PC-3 (cell line): Measurements from ENCODE around the gene SLC22A3. TPM values are rescaled to one million over a fixed set of nuclear protein-coding genes. Genes with fewer than 3 reads are reported as not detected.

Experiments
- ATAC-seq: fragments of 200-7000 bp; cut with Tn5 transposase; 2 replicates; pipeline ENCODE4 v1.9.1; 2020; ENCODE audit warnings: mild to moderate bottlenecking, moderate library complexity
- BruUV-seq: library from RNA; stranded (reverse); fragments of 400-500 nt; replicated peaks from 2 replicates; lab custom pipeline; 2021; lab: Mats Ljungman, UMichigan
- CTCF ChIA-PET: fragments of 300-600 bp; sonication (Branson Sonifier 250); formaldehyde crosslinking; loops from one replicate; lab custom pipeline; 2022; ENCODE audit warnings: antibody characterized with exemption; lab: Charles Lee
- POLR2A ChIA-PET: fragments of 300-600 bp; sonication (Branson Sonifier 250); formaldehyde crosslinking; loops from one replicate; lab custom pipeline; 2022; ENCODE audit warnings: antibody characterized with exemption; ENCODE audit not compliant: unreplicated experiment; lab: Charles Lee
- DNase-seq: peaks from one replicate; pipeline ENCODE4 v3.0.0-alpha.2; 2015
- H2AFZ ChIP-seq: fragments of 300-600 bp; sonication (generic); 2 replicates; pipeline ENCODE4 v1.6.0; 2016; ENCODE audit warnings: antibody characterized with exemption, low read length
- H3F3A ChIP-seq: fragments of 300-600 bp; sonication (generic); one replicate; pipeline ENCODE4 v1.6.0; 2017; ENCODE audit warnings: antibody characterized with exemption, low read length, control low read depth, mild to moderate bottlenecking; ENCODE audit not compliant: unreplicated experiment
- H3K27ac ChIP-seq: fragments of 300-600 bp; sonication (generic); 2 replicates; pipeline ENCODE4 v1.5.1; 2016; ENCODE audit warnings: mild to moderate bottlenecking, low read length
- H3K27me3 ChIP-seq: fragments of 300-600 bp; sonication (generic); 2 replicates; pipeline ENCODE4 v1.6.1; 2016; ENCODE audit warnings: low read length, mixed read lengths
- H3K36me3 ChIP-seq: fragments of 300-600 bp; sonication (generic); 2 replicates; pipeline ENCODE4 v1.6.1; 2016; ENCODE audit warnings: low read depth, mixed run types, low read length, mixed read lengths
- H3K4me1 ChIP-seq: fragments of 300-600 bp; sonication (generic); 2 replicates; pipeline ENCODE4 v1.5.1; 2016; ENCODE audit warnings: low read length; ENCODE audit not compliant: insufficient read depth
- H3K4me2 ChIP-seq: fragments of 300-600 bp; sonication (generic); 2 replicates; pipeline ENCODE4 v1.6.0; 2016; ENCODE audit warnings: low read length
- H3K4me3 ChIP-seq: fragments of 300-600 bp; sonication (generic); 2 replicates; pipeline ENCODE4 v1.5.1; 2016; ENCODE audit warnings: mild to moderate bottlenecking, low read length, mixed read lengths
- H3K79me2 ChIP-seq: fragments of 300-600 bp; sonication (generic); 2 replicates; pipeline ENCODE4 v1.6.1; 2017; ENCODE audit warnings: low read length, mixed read lengths
- H3K9ac ChIP-seq: fragments of 300-600 bp; sonication (generic); 2 replicates; pipeline ENCODE4 v1.6.0; 2016; ENCODE audit warnings: mild to moderate bottlenecking, low read length
- H3K9me2 ChIP-seq: fragments of 300-600 bp; sonication (generic); replicated peaks from 2 replicates; pipeline ENCODE4 v1.6.1; 2016; ENCODE audit warnings: mixed run types, low read length, mixed read lengths
- H3K9me3 ChIP-seq: fragments of 300-600 bp; sonication (generic); 2 replicates; pipeline ENCODE4 v1.6.1; 2016; ENCODE audit warnings: low read length, mixed read lengths
- H4K20me1 ChIP-seq: fragments of 300-600 bp; sonication (generic); 2 replicates; pipeline ENCODE4 v1.6.1; 2016; ENCODE audit warnings: low read length, mixed read lengths
- EZH2 ChIP-seq: fragments of 300-600 bp; sonication (generic); IDR thresholded peaks from one replicate; pipeline ENCODE4 v1.6.1; 2017; ENCODE audit warnings: antibody characterized with exemption, mild to moderate bottlenecking, low read length; ENCODE audit not compliant: unreplicated experiment
- EZH2phosphoT487 ChIP-seq: fragments of 300-600 bp; sonication (generic); IDR thresholded peaks from 2 replicates; pipeline ENCODE4 v1.6.1; 2018; ENCODE audit warnings: mild to moderate bottlenecking, antibody characterized with exemption, low read length, borderline replicate concordance
- intact Hi-C: fragments of 100-400 bp; cut with micrococcal nuclease; formaldehyde crosslinking; loops from 2 replicates; pipeline ENCODE4 v1.9.0; 2023
- total RNA-seq: library from RNA; depleted of rRNA; stranded (reverse); fragments of >200 nt; gene quantifications from 2 replicates; pipeline ENCODE4 v1.2.3, GENCODE V29; 2014
- TF ChIP-seq, protein P1 (sequence below): fragments of 300-600 bp; sonication (generic); conservative IDR thresholded peaks from 2 replicates; pipeline ENCODE4 v1.5.1; 2017; ENCODE audit warnings: antibody characterized with exemption, low read depth, mild to moderate bottlenecking, low read length

SLC22A3 gene
- total RNA-seq, 1 experiment from 2014 or later = 0.47 TPM

DNA sequence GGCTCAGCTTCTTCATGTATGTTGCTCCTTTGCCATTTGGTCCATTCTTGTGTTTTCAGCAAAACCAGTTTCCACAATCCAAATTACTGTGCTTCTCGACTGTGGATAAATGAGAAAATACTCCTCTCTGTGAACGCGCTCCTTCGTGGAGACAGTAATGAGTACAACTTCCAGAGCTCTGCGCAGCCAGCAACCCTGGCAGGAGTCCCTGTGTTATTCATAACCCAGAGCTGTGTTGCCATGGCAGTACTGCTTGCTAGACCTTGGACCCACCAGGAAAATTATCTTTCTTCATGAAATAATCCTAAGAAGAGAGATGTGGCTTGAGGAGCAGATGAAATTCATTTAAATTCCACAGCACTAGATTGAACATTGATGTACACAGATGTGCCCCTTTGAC lies 73.7 kb downstream of the SLC22A3 start:
- CTCF ChIA-PET = no interaction called here
- Histone ChIP-seq H3K9me2 (no peaks in the 10 kb centered on the region), H3K9ac (no peak overlapping the region), H2AFZ (no peak overlapping the region), H3K4me3 (no peak overlapping the region), H3K4me1 (peaks cover 9% of the 10 kb centered on the region), H3K9me3 (no peaks in the 10 kb centered on the region), H3K27ac (no peak overlapping the region), H3K27me3 (no peaks in the 10 kb centered on the region), H3F3A (no peaks in the 10 kb centered on the region), H3K36me3 (no peaks in the 10 kb centered on the region), H3K79me2 (no peaks in the 10 kb centered on the region), H3K4me2 (no peak overlapping the region), H4K20me1 (no peaks in the 10 kb centered on the region)
- intact Hi-C loops = no loop called here
- BruUV-seq = no TSS peak
- ATAC-seq = no peak
- DNase-seq = no peak
- TF ChIP-seq, protein P1, sequence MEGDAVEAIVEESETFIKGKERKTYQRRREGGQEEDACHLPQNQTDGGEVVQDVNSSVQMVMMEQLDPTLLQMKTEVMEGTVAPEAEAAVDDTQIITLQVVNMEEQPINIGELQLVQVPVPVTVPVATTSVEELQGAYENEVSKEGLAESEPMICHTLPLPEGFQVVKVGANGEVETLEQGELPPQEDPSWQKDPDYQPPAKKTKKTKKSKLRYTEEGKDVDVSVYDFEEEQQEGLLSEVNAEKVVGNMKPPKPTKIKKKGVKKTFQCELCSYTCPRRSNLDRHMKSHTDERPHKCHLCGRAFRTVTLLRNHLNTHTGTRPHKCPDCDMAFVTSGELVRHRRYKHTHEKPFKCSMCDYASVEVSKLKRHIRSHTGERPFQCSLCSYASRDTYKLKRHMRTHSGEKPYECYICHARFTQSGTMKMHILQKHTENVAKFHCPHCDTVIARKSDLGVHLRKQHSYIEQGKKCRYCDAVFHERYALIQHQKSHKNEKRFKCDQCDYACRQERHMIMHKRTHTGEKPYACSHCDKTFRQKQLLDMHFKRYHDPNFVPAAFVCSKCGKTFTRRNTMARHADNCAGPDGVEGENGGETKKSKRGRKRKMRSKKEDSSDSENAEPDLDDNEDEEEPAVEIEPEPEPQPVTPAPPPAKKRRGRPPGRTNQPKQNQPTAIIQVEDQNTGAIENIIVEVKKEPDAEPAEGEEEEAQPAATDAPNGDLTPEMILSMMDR = no peak
- TF ChIP-seq EZH2 (no peak), EZH2phosphoT487 (no peak)
- POLR2A ChIA-PET = no interaction called here

DNA sequence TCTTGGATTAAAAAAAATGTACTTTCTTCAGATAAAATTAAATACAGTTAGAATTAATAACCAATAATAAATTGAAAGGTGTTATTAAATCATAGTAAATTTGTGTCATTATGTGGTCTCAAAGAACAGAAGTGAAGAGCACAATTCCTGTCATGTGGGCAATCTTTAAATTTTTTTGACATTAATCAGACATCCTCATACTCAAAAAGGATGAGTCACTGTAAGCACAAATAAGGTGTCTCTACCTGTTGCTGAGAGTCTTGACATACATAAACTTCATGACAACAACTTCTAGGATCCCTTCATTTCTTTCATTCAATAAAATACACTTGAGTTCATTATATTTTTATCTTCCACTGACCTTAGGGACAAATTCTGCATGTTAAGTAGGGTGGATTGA lies 76.1 kb downstream of the SLC22A3 start:
- H3K9me3 ChIP-seq = no peaks in the 10 kb centered on the region
- peaks cover 9% of the 10 kb centered on the region for H3K4me1 ChIP-seq
- ChIA-PET POLR2A (no interaction called here), CTCF (no interaction called here)
- H3K4me3 ChIP-seq = no peak overlapping the region
- peak; percentile 76 for ATAC-seq
- peak; percentile 79 for DNase-seq
- intact Hi-C loops = no loop called here
- no peaks in the 10 kb centered on the region for H3F3A ChIP-seq
- H3K4me2 ChIP-seq = peak overlapping the region; percentile 19; the same call in 1 of the 2 replicates
- H3K27ac ChIP-seq = no peak overlapping the region
- H3K9me2 ChIP-seq = no peaks in the 10 kb centered on the region
- no peaks in the 10 kb centered on the region for H3K27me3 ChIP-seq
- no peaks in the 10 kb centered on the region for H3K79me2 ChIP-seq
- TF ChIP-seq EZH2 (no peak), EZH2phosphoT487 (no peak)
- TF ChIP-seq, protein P1 = no peak
- BruUV-seq = no TSS peak
- H4K20me1 ChIP-seq = no peaks in the 10 kb centered on the region
- no peak overlapping the region for H2AFZ ChIP-seq
- no peak overlapping the region for H3K9ac ChIP-seq
- H3K36me3 ChIP-seq = no peaks in the 10 kb centered on the region

DNA sequence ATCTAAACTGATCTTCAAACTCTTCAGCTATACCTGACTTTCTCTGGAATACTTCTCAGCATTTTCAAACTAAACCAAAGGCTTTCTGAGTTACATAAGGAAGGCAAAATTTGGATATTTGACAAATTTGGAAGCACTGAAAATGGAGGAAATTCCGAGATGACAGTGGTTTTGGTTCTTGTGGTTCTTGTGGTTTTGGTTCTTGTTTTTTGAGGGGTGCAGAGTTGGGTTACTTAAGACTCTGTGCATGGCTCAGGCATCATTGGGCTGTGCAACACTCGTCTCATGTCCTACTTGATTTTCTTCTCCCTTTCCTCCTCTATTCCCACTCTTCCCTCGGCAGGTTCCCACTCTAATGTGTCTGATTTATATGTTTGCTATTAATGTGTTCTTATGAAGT lies 78.0 kb downstream of the SLC22A3 start:
- H3K9me3 ChIP-seq = no peaks in the 10 kb centered on the region
- no peaks in the 10 kb centered on the region for H3K36me3 ChIP-seq
- no peak for ATAC-seq
- no peak overlapping the region for H2AFZ ChIP-seq
- H3K4me3 ChIP-seq = no peak overlapping the region
- H3K9ac ChIP-seq = no peak overlapping the region
- no peak overlapping the region for H3K4me2 ChIP-seq
- no peaks in the 10 kb centered on the region for H3K79me2 ChIP-seq
- no peaks in the 10 kb centered on the region for H4K20me1 ChIP-seq
- H3F3A ChIP-seq = no peaks in the 10 kb centered on the region
- no peak for DNase-seq
- H3K27ac ChIP-seq = no peak overlapping the region
- ChIA-PET CTCF (no interaction called here), POLR2A (no interaction called here)
- no peaks in the 10 kb centered on the region for H3K27me3 ChIP-seq
- H3K4me1 ChIP-seq = peaks cover 9% of the 10 kb centered on the region
- intact Hi-C loops = no loop called here
- no peaks in the 10 kb centered on the region for H3K9me2 ChIP-seq
- no TSS peak for BruUV-seq
- TF ChIP-seq EZH2phosphoT487 (no peak), EZH2 (no peak)
- TF ChIP-seq, protein P1 = no peak
